AG04450 (cell line): ENCODE data around the gene LILRB1. TPM values are rescaled to one million over a fixed set of nuclear protein-coding genes. Genes with fewer than 3 reads are reported as not detected.
"Not testable (repeated sequence)": the region's sequence is repeated elsewhere in the genome, so short reads cannot be mapped to it uniquely, and the experiment has no call there.

Source experiments
- CTCF ChIA-PET: fragments of 300-600, 350-600 bp; formaldehyde crosslinking; extraction: SDS; loops from one replicate; lab custom pipeline; 2022; ENCODE audit warnings: antibody characterized with exemption, inconsistent platforms; lab: Charles Lee
- POLR2A ChIA-PET: fragments of 350-600 bp; formaldehyde crosslinking; extraction: SDS; loops from one replicate; lab custom pipeline; 2021; ENCODE audit warnings: antibody characterized with exemption, inconsistent platforms; lab: Yijun Ruan, JAX
- DNase-seq: peaks from one replicate; pipeline ENCODE4 v3.0.0-alpha.2; 2011; ENCODE audit warnings: low read depth, low spot score
- H3K27ac ChIP-seq: one replicate; pipeline ENCODE4 v1.5.1; 2012; ENCODE audit warnings: low read depth, low read length, control low read depth
- H3K27me3 ChIP-seq: one replicate; pipeline ENCODE4 v1.6.0; 2012; ENCODE audit warnings: low read length; ENCODE audit not compliant: control insufficient read depth, insufficient read depth
- H3K4me3 ChIP-seq: 2 replicates; pipeline ENCODE4 v1.5.1; 2011; ENCODE audit warnings: mild to moderate bottlenecking, low read depth, low read length, control low read depth
- H3K9me3 ChIP-seq: 2 replicates; pipeline ENCODE4 v1.5.1; 2012; ENCODE audit warnings: low read length; ENCODE audit not compliant: control insufficient read depth, insufficient read depth
- polyA plus RNA-seq: library from polyadenylated mRNA; depleted of rRNA; stranded (reverse); fragments of >200 nt; gene quantifications from 2 replicates; pipeline ENCODE4 v1.2.3, GENCODE V29; 2011
- TF ChIP-seq, protein P1 (sequence below): IDR thresholded peaks from 2 replicates; pipeline ENCODE4 v1.5.1; 2011; ENCODE audit warnings: low read depth, low read length, control low read depth, inconsistent platforms

The LILRB1 gene
- polyA plus RNA-seq, 1 experiment, result not detected

GRCh38 chr19:54616821-54617560 lies 13.3 kb upstream of the LILRB1 start:
- TF ChIP-seq, protein P1, sequence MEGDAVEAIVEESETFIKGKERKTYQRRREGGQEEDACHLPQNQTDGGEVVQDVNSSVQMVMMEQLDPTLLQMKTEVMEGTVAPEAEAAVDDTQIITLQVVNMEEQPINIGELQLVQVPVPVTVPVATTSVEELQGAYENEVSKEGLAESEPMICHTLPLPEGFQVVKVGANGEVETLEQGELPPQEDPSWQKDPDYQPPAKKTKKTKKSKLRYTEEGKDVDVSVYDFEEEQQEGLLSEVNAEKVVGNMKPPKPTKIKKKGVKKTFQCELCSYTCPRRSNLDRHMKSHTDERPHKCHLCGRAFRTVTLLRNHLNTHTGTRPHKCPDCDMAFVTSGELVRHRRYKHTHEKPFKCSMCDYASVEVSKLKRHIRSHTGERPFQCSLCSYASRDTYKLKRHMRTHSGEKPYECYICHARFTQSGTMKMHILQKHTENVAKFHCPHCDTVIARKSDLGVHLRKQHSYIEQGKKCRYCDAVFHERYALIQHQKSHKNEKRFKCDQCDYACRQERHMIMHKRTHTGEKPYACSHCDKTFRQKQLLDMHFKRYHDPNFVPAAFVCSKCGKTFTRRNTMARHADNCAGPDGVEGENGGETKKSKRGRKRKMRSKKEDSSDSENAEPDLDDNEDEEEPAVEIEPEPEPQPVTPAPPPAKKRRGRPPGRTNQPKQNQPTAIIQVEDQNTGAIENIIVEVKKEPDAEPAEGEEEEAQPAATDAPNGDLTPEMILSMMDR, result no peak

GRCh38 chr19:54620464-54620863 lies 9.8 kb upstream of the LILRB1 start:
- H3K9me3 ChIP-seq, result peaks cover 29% of the 10 kb centered on the region
- POLR2A ChIA-PET, result no interaction called here
- H3K27me3 ChIP-seq, result no peaks in the 10 kb centered on the region
- TF ChIP-seq, protein P1, result no peak
- no peak for DNase-seq
- CTCF ChIA-PET, result no interaction called here
- no peak overlapping the region for H3K27ac ChIP-seq
- H3K4me3 ChIP-seq, result no peak overlapping the region

More at GRCh38 chr19:54616821-54617560, 13.3 kb upstream of the LILRB1 start:
- Histone ChIP-seq H3K27me3 (no peaks in the 10 kb centered on the region), H3K9me3 (peaks cover 10% of the 10 kb centered on the region; the same call in 1 of the 2 replicates), H3K27ac (no peak overlapping the region), H3K4me3 (no peak overlapping the region)
- ChIA-PET CTCF (no interaction called here), POLR2A (no interaction called here)
- no peak for DNase-seq

DNA sequence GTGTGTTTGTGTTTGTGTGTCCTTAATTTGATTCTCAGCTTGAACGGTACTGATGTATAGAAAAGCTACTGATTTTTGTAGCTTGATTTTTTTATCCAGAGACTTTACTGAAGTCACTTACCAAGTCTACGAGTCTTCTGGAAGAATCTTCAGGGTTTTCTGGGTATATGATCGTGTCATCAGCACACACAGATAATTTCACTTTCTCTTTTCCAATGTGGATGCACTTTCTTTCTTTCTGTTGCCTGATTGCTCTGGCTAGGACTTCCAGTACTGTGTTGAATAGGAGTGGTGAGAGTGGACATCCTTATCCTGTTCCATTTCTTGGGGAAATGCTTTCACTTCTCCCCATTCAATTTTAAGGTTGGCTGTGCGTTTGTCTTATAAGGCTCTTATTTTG lies 7.9 kb upstream of the LILRB1 start:
- no peak for DNase-seq
- no peak overlapping the region for H3K4me3 ChIP-seq
- TF ChIP-seq, protein P1, result no peak
- CTCF ChIA-PET, result no interaction called here
- H3K27ac ChIP-seq, result no peak overlapping the region
- H3K27me3 ChIP-seq, result no peaks in the 10 kb centered on the region
- peaks cover 37% of the 10 kb centered on the region for H3K9me3 ChIP-seq
- POLR2A ChIA-PET, result no interaction called here

GRCh38 chr19:54624234-54624633 lies 6.0 kb upstream of the LILRB1 start:
- H3K9me3 ChIP-seq, result peaks cover 40% of the 10 kb centered on the region
- H3K4me3 ChIP-seq, H3K27ac ChIP-seq, CTCF ChIA-PET, POLR2A ChIA-PET, H3K27me3 ChIP-seq, DNase-seq: not testable (repeated sequence)

DNA sequence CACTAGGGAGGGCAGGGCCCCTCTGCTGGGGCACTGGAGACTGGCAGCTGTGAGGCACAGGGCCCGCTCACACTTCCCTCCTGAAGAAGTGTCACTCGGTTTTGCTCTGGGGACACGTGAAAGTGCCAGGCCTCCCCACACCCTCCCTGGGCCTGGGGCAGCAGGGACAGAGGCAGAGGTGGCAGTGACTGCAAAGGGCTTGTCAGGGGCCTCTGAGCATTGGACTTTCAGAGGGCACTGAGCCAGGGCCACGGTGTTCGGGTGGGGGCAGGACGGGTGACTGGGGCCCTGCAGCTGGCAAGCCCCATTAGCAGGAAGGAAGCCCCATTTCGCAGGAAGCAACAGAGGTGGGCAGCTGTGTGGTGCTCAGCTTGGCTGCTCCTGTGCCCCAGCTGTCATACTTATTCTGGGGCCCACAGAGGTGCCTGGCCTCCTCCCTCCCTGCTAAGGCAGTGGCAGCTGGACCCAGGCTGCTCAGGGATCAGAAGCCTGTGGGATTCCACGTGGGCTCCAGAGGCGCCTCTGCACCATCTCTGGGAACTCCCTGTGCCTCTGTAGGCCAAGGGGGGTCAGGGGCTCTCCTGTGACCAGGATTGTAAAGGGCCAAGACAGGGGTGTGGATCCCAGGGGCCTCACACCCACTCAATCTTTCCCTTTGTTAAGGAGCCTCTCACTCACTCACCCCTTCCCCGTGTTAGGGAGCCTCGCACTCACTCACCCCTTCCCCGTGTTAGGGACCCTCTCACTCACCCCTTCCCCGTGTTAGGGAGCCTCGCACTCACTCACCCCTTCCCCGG lies 5.2 kb upstream of the LILRB1 start:
- H3K4me3 ChIP-seq, POLR2A ChIA-PET, H3K27me3 ChIP-seq, DNase-seq, CTCF ChIA-PET, H3K27ac ChIP-seq: not testable (repeated sequence)
- peaks cover 49% of the 10 kb centered on the region for H3K9me3 ChIP-seq

DNA sequence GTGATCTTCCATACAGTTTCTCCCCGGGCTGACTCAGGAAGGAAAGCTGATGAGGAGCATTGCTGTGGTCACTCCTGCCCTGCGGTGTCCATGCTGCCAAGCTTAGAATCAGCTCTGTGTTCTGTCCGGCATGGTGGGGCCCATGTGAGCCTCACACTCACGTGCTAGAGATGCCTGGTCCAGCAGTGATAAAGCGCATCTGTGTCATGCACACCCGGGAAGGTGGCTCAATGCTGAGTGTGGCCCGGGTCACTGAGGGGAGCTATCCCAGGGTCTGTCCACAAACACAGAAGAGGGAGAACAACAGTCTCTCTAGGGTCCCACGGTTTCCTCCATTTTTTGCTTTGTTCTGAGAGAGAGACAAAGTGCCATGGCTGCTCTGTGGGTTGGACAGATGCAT lies 3.5 kb upstream of the LILRB1 start:
- Histone ChIP-seq H3K9me3 (peaks cover 62% of the 10 kb centered on the region), H3K27ac (no peak overlapping the region), H3K4me3 (no peak overlapping the region), H3K27me3 (no peaks in the 10 kb centered on the region)
- ChIA-PET POLR2A (no interaction called here), CTCF (no interaction called here)
- no peak for DNase-seq
- TF ChIP-seq, protein P1, result no peak

- CTCF ChIA-PET, H3K4me3 ChIP-seq, H3K27ac ChIP-seq, DNase-seq, H3K27me3 ChIP-seq, POLR2A ChIA-PET: not testable (repeated sequence)
- H3K9me3 ChIP-seq, result peaks cover 72% of the 10 kb centered on the region
Observed at GRCh38 chr19:54627912-54628311, 2.4 kb upstream of the LILRB1 start.
